ENCODE data around the gene AARS2.
"Not testable (repeated sequence)": the region's sequence is repeated elsewhere in the genome, so short reads cannot be mapped to it uniquely, and the experiment has no call there.

Gene AARS2

GRCh38 chr6:44333942-44334341 lies 20.8 kb upstream of the AARS2 start:
- no peaks in the 10 kb centered on the region; the same call in 1 of the 2 replicates for H3K27me3 ChIP-seq (replicated peaks; ENCODE audit: control insufficient read depth, insufficient read depth, low read length)
- DNase-seq (ENCODE audit: extremely low read depth, insufficient read length), result no peak
- no peak overlapping the region for H3K4me3 ChIP-seq (replicated peaks; ENCODE audit: low read depth, low read length)
- TF ChIP-seq CTCF (IDR thresholded peaks at IDR 0.05; ENCODE audit: insufficient read depth, low read length, poor library complexity, severe bottlenecking), result no peak
- H3K36me3 ChIP-seq (ENCODE audit: control insufficient read depth, insufficient read depth, low read length), result no peaks in the 10 kb centered on the region

GRCh38 chr6:44333273-44333919 lies 20.2 kb upstream of the AARS2 start:
- DNase-seq (ENCODE audit: extremely low read depth, insufficient read length), result no peak
- no peaks in the 10 kb centered on the region for H3K36me3 ChIP-seq (ENCODE audit: control insufficient read depth, insufficient read depth, low read length)
- no peaks in the 10 kb centered on the region; the same call in 1 of the 2 replicates for H3K27me3 ChIP-seq (replicated peaks; ENCODE audit: control insufficient read depth, insufficient read depth, low read length)
- H3K4me3 ChIP-seq (replicated peaks; ENCODE audit: low read depth, low read length), result no peak overlapping the region
- TF ChIP-seq CTCF (IDR thresholded peaks at IDR 0.05; ENCODE audit: insufficient read depth, low read length, poor library complexity, severe bottlenecking), result no peak

- Histone ChIP-seq H3K4me3 (replicated peaks; ENCODE audit: low read depth, low read length) (no peak overlapping the region), H3K36me3 (ENCODE audit: control insufficient read depth, insufficient read depth, low read length) (no peaks in the 10 kb centered on the region), H3K27me3 (replicated peaks; ENCODE audit: control insufficient read depth, insufficient read depth, low read length) (no peaks in the 10 kb centered on the region; the same call in 1 of the 2 replicates)
- TF ChIP-seq CTCF (IDR thresholded peaks at IDR 0.05; ENCODE audit: insufficient read depth, low read length, poor library complexity, severe bottlenecking), result no peak
- DNase-seq (ENCODE audit: extremely low read depth, insufficient read length), result no peak
These were observed 19.4 kb upstream of the AARS2 start for GRCh38 chr6:44332585-44332984.

GRCh38 chr6:44329858-44330257 lies 16.7 kb upstream of the AARS2 start:
- no peaks in the 10 kb centered on the region for H3K36me3 ChIP-seq (ENCODE audit: control insufficient read depth, insufficient read depth, low read length)
- H3K4me3 ChIP-seq (replicated peaks; ENCODE audit: low read depth, low read length), result no peak overlapping the region
- no peak for DNase-seq (ENCODE audit: extremely low read depth, insufficient read length)
- no peaks in the 10 kb centered on the region; the same call in 1 of the 2 replicates for H3K27me3 ChIP-seq (replicated peaks; ENCODE audit: control insufficient read depth, insufficient read depth, low read length)
- no peak for TF ChIP-seq CTCF (IDR thresholded peaks at IDR 0.05; ENCODE audit: insufficient read depth, low read length, poor library complexity, severe bottlenecking)

GRCh38 chr6:44328203-44328602 lies 15.1 kb upstream of the AARS2 start:
- not testable (repeated sequence) for H3K27me3 ChIP-seq (replicated peaks; ENCODE audit: control insufficient read depth, insufficient read depth, low read length); H3K4me3 ChIP-seq (replicated peaks; ENCODE audit: low read depth, low read length)

GRCh38 chr6:44327760-44328159 lies 14.6 kb upstream of the AARS2 start:
- TF ChIP-seq CTCF (IDR thresholded peaks at IDR 0.05; ENCODE audit: insufficient read depth, low read length, poor library complexity, severe bottlenecking), result no peak
- DNase-seq (ENCODE audit: extremely low read depth, insufficient read length), result no peak
- Histone ChIP-seq H3K4me3 (replicated peaks; ENCODE audit: low read depth, low read length) (no peak overlapping the region), H3K27me3 (replicated peaks; ENCODE audit: control insufficient read depth, insufficient read depth, low read length) (no peaks in the 10 kb centered on the region), H3K36me3 (ENCODE audit: control insufficient read depth, insufficient read depth, low read length) (no peaks in the 10 kb centered on the region)

More at GRCh38 chr6:44328203-44328602, 15.1 kb upstream of the AARS2 start:
- not testable (repeated sequence) for DNase-seq (ENCODE audit: extremely low read depth, insufficient read length); H3K36me3 ChIP-seq (ENCODE audit: control insufficient read depth, insufficient read depth, low read length)

Data from GM06990 (cell line).